Lung microvascular endothelial cell (primary cell): ENCODE data around the gene NR2F1. TPM values are rescaled to one million over a fixed set of nuclear protein-coding genes. Genes with fewer than 3 reads are reported as not detected.

Experiments
- DNase-seq, 2 donors: peaks; one replicate each; pipeline versions ENCODE4 v3.0.0 to v3.0.0-alpha.2; 2010; ENCODE audit warnings: low read depth in 2 of 2
- total RNA-seq: library from RNA; depleted of rRNA; stranded (reverse); fragments of >200 nt; gene quantifications from 2 replicates; pipeline ENCODE4 v1.2.1, GENCODE V29; 2014

The NR2F1 gene
- total RNA-seq, 1 donor from 2014 or later = 118 TPM

DNA sequence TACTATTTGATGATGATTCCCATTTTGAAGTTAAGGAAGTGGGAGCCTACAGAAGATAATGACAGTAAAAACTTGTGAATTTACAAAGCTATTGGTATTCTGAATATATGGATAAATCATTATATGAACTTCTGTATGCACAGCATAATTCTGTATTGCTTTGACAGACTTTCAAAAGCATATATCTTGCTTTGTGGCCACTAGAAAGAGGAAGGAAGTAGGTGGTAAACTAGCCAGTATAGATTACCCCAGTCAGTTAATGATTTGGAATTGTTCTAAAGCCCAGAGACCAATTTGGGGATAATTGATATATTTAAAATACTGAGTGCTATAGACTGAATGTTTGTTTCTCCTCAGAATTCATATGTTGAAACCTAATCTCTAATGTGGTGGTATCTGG lies 53.0 kb downstream of the NR2F1 start:
- no peak for DNase-seq

DNA sequence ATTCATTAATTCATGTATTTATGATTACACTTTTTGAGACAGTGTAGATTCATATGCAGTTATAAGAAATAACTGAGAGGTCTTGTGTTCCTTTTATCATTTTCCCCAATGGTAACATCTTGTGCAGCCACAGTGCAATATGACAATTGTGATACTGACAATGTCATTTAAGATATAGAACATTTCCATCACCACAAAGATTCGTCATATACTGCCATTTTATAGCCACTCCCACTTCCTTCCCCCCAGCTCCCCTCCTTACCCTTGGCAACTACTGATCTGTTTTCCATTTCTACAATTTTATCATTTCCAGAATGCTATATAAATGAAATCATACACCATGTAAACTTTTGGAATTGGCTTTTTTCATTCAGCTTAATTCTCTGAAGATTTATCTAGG lies 53.8 kb downstream of the NR2F1 start:
- DNase-seq = no peak

DNA sequence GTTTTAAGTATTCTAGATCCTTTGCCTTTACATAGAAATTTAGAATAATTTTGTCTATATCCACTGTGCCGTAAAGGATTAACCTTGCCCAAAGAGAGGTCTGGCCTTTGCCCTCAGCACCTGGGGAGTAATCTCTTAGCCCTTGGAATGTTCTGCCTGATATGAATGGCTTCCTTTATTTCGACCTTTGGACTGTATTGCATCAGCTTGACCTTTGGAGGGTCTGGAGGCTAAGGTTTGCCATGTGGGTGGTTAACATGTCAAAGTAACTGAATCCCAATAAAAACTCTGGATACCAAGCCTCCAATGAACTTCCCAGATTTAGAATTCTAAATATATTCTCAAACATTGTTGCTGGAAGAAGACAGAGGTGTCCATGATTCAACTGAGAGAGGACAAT lies 54.7 kb downstream of the NR2F1 start:
- no peak for DNase-seq

DNA sequence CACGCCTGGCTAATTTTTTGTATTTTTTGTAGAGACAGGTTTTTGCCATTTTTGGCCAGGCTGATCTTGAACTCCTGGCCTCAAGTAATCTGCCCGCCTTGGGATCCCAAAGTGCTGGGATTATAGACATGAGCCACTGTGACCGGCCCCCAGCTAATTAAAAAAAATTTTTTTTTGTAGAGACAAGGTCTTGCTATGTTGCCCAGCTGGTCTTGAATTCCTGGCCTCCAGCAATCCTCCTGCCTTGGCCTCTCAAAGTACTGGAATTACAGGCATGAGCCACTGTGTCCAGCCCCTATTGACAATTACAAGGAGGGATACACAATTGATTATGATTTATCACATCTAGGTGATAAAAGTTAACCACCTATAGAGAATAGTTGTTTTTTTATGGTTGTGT lies 59.5 kb downstream of the NR2F1 start:
- no peak for DNase-seq

Other genes starting within 250 kb of the NR2F1 start
- 16.1 and 29.8 TPM in 2 replicates for gene NR2F1-AS1, start 2.0 kb upstream of the NR2F1 start, total RNA-seq
- gene POU5F2, start 158.4 kb downstream of the NR2F1 start, total RNA-seq = 0.22 and 0.40 TPM in 2 replicates